ENCODE measurements around the gene OAF.

The OAF gene

DNA sequence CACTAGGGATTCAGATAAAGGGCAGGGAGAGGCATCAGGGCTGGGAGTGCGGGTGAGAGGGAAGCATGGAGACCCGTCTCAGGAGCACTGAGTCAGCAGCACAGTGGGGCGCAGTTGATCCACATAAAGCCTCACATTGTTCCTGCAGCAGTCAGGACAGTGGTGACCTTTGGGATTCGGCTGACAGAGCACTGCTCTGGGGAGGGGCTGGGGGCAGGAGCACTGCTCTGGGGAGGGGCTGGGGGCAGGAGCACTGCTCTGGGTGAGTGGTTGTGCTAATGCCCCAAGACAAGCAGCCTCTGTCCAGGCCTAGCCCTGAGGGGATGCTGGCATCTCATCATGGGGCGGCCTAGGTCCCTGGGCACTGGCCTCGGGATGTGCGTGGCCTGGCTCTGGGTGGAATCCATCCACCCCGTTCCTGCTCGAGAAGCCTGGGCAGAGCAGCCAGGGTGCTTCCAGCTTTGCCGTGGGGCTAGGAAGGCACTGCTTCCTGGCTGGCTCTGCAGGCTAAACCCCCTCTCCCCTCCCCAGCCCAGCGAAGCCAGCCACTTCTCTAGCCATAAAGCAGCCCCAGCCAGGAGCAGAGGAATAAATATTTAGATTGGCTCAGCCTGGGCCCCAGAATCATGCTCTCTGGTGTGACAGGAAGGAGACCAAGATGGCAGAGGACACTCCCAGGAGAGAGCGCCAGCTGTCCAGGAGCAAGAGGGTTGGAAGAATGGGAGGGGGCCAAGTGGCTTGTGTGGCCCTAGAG lies 7.3 kb downstream of the OAF start:
- DNase-seq (ENCODE audit: insufficient read length, low spot score) (no peak), FAIRE-seq (no peak)
- TF ChIP-seq, protein P1, sequence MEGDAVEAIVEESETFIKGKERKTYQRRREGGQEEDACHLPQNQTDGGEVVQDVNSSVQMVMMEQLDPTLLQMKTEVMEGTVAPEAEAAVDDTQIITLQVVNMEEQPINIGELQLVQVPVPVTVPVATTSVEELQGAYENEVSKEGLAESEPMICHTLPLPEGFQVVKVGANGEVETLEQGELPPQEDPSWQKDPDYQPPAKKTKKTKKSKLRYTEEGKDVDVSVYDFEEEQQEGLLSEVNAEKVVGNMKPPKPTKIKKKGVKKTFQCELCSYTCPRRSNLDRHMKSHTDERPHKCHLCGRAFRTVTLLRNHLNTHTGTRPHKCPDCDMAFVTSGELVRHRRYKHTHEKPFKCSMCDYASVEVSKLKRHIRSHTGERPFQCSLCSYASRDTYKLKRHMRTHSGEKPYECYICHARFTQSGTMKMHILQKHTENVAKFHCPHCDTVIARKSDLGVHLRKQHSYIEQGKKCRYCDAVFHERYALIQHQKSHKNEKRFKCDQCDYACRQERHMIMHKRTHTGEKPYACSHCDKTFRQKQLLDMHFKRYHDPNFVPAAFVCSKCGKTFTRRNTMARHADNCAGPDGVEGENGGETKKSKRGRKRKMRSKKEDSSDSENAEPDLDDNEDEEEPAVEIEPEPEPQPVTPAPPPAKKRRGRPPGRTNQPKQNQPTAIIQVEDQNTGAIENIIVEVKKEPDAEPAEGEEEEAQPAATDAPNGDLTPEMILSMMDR (IDR thresholded peaks at IDR 0.05; ENCODE audit: insufficient read depth, missing control alignments) = no peak

DNA sequence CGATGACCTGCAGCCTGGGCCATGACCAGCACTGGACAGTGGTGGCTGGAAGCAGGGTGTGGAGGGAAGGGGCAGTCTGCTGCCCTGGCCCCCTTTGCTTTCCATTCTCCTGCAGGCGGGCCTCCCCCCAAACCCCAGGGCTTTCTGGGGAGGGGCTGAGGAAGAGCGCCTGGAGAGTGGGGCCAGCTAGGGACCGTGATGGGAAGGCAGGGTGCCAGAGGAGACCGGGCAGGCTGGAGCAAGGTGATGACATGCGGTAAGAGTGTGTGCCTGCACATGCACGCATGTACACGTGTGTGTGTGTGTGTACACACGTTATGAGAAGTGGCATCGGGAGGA lies 7.8 kb downstream of the OAF start:
- no peak for FAIRE-seq
- no peak for DNase-seq (ENCODE audit: insufficient read length, low spot score)
- TF ChIP-seq, protein P1 (IDR thresholded peaks at IDR 0.05; ENCODE audit: insufficient read depth, missing control alignments) = no peak

DNA sequence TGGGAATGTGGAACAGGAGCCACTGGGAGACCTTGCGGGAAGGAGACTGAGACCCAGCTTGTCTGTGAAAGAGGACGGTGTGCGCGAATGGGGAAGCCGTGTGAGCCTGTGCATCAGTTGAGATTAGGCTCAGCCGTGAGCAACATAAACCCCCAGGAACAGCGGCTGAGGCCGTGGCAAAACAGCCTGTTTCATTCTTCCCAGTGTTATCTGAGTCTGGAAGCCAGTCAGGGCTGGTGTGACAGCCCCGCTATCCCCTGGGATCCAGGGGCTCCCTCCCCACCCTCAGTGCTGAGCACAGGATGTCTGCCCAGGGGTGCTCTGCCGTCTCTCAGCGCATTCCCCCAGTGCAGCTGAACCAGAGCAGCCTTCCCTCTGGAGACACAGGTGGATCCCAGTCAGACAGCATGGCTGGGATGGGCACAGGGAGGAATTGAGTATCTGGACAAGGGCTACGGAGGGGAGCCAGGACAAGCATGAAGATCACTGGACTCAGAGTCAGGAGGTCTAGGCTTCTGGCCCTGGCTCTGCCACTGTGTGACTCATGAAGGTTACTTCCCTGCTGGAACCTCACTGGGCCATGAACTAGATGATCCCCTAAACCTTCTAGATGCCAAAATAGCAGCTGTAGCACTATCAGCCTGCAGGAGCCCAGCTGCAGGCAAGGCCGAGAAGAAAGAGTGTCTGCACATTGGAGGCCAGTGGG lies 8.6 kb downstream of the OAF start:
- no peak for FAIRE-seq
- TF ChIP-seq, protein P1 (IDR thresholded peaks at IDR 0.05; ENCODE audit: insufficient read depth, missing control alignments) = no peak
- no peak for DNase-seq (ENCODE audit: insufficient read length, low spot score)

DNA sequence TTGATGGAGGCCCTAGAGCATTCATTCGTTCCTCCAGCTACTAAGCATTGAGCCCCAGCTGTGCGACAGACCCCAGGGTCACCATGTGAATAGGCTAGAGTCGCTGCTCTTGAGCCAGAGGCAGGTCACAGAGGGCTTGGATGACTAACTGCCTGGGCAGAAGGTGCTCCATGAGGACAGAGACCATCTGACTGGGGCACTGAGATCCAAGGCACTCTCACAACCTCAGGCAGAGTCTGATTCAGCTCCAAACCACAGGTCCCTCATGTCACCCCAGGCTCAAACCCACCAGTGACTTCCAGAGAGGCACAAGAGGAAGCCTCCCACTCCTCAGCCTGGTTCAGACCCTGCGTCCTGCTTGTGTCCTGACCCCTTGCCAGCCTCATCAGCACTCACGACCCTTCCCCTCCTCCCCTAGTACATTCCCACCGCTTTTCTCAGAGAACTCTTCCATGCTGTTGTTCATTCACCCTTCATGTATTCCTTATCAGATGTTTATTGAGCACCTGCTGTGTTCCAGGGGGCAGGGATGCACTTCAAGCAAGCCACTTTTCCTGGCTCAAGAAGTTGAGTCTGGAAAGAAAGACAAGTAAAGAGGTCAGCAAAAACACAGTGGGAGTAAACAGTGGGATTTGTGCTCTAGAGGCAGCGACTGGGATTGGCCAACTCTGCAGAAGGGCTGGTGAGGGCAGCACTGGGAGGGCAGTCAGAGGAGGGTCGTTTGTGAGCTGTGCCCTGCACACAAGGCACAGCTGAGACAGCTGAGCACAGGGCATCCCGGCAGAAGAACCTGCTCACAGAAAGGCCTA lies 9.3 kb downstream of the OAF start:
- TF ChIP-seq, protein P1 (IDR thresholded peaks at IDR 0.05; ENCODE audit: insufficient read depth, missing control alignments) = no peak
- no peak for DNase-seq (ENCODE audit: insufficient read length, low spot score)
- no peak for FAIRE-seq

DNA sequence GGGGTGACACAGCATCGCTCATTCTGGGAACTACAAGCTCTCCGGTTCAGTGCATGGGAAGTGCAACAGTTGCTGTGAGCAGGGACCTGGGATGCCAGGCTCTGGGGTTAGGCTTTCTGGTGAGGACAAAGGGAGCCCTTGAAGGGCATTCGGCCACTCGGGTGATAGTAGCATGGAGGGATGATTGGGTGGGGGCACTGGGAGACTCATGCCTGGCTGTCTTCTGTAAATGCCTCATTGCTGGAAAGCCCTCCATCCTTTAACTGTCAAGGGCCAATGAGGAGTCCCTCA lies 9.9 kb downstream of the OAF start:
- DNase-seq (ENCODE audit: insufficient read length, low spot score) (no peak), FAIRE-seq (no peak)
- TF ChIP-seq, protein P1 (IDR thresholded peaks at IDR 0.05; ENCODE audit: insufficient read depth, missing control alignments) = no peak

DNA sequence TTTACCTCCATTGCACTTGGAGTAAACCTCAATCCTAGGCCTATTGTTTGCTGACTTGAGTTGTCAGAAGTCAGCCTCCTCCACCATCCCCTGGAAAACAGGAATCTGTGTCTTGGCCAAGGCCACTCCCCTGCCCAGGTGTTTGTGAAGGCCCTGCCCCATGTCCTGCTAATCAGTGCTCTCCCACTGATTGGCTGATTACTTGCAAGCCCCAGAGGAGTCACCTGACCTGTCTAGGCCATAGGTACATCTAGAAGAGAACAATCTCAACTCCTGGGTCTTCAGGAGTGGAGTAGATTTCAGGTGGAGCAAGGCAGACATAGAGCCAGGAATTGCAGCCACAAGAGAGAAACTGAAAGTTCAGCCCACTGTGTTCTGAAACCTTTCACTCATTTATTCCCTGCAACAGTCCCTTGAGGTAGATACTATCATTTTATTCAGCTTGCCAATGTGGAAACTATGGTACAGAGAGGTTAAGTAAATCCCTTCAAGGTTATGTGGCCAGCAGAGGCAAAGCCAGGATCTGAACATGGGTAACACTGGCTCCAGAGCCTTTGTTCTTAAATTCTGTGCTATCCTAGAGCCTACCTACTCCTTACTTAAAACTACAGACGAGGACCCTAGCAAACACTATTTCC lies 10.4 kb downstream of the OAF start:
- FAIRE-seq = no peak
- TF ChIP-seq, protein P1 (IDR thresholded peaks at IDR 0.05; ENCODE audit: insufficient read depth, missing control alignments) = no peak
- no peak for DNase-seq (ENCODE audit: insufficient read length, low spot score)

Data from D721Med (cell line).